OCI-LY7 (cell line): ENCODE results near the gene TLR7. TPM values are rescaled to one million over a fixed set of nuclear protein-coding genes. Genes with fewer than 3 reads are reported as not detected.

Source experiments
- BruUV-seq: library from RNA; stranded (reverse); fragments of 400-500 nt; replicated peaks from 2 replicates; lab custom pipeline; 2021; lab: Mats Ljungman, UMichigan
- CTCF ChIA-PET: fragments of 300-600 bp; sonication (Branson Sonifier 250); formaldehyde crosslinking; loops from one replicate; lab custom pipeline; 2022; ENCODE audit warnings: antibody characterized with exemption; ENCODE audit not compliant: unreplicated experiment; lab: Charles Lee
- POLR2A ChIA-PET: fragments of 300-600 bp; sonication (Branson Sonifier 250); formaldehyde crosslinking; loops from one replicate; lab custom pipeline; 2022; ENCODE audit warnings: antibody characterized with exemption; lab: Charles Lee
- DNase-seq: peaks from one replicate; pipeline ENCODE4 v3.0.0-alpha.2; 2015; ENCODE audit warnings: low spot score
- H2AFZ ChIP-seq: fragments of 200-600 bp; sonication (generic), shearing (Covaris generic); 2 replicates; pipeline ENCODE4 v1.6.1; 2014; ENCODE audit warnings: mild to moderate bottlenecking, antibody characterized with exemption, low read length, moderate library complexity
- H3K27ac ChIP-seq: fragments of 200-600 bp; sonication (generic); 2 replicates; pipeline ENCODE4 v1.5.1; 2014; ENCODE audit warnings: mixed run types, low read depth, mild to moderate bottlenecking, moderate library complexity, low read length, inconsistent platforms; ENCODE audit not compliant: poor library complexity, severe bottlenecking
- H3K36me3 ChIP-seq: fragments of 200-600 bp; sonication (generic); 2 replicates; pipeline ENCODE4 v1.6.1; 2014; ENCODE audit warnings: mild to moderate bottlenecking, antibody characterized with exemption, low read length, moderate library complexity, mixed read lengths; ENCODE audit not compliant: insufficient read depth
- H3K4me1 ChIP-seq: fragments of 200-600 bp; sonication (generic); 2 replicates; pipeline ENCODE4 v1.5.1; 2014; ENCODE audit warnings: mild to moderate bottlenecking, low read length; ENCODE audit not compliant: insufficient read depth, poor library complexity, severe bottlenecking
- H3K4me2 ChIP-seq: fragments of 200-600 bp; sonication (generic); 2 replicates; pipeline ENCODE4 v1.6.1; 2014; ENCODE audit warnings: mild to moderate bottlenecking, low read length
- H3K4me3 ChIP-seq: fragments of 200-600 bp; sonication (generic); 2 replicates; pipeline ENCODE4 v1.5.1; 2014; ENCODE audit warnings: mild to moderate bottlenecking, low read depth, low read length; ENCODE audit not compliant: poor library complexity, severe bottlenecking
- H3K79me2 ChIP-seq: fragments of 200-600 bp; sonication (generic); 2 replicates; pipeline ENCODE4 v1.6.1; 2016; ENCODE audit warnings: low read depth, mild to moderate bottlenecking, low read length, moderate library complexity, mixed read lengths; ENCODE audit not compliant: insufficient read depth
- H3K9me2 ChIP-seq: fragments of 200-600 bp; sonication (generic); 2 replicates; pipeline ENCODE4 v1.6.1; 2016; ENCODE audit warnings: mild to moderate bottlenecking, low read length, mixed read lengths; ENCODE audit not compliant: insufficient read depth
- H3K9me3 ChIP-seq: fragments of 200-600 bp; sonication (generic); 2 replicates; pipeline ENCODE4 v1.6.1; 2014; ENCODE audit warnings: mild to moderate bottlenecking, mixed run types, low read length, mixed read lengths
- H4K20me1 ChIP-seq: fragments of 200-600 bp; sonication (generic); 2 replicates; pipeline ENCODE4 v1.6.1; 2014; ENCODE audit warnings: mild to moderate bottlenecking, antibody characterized with exemption, low read length, moderate library complexity, mixed read lengths; ENCODE audit not compliant: insufficient read depth
- EZH2phosphoT487 ChIP-seq: fragments of 200-600 bp; sonication (generic); IDR thresholded peaks from 2 replicates; pipeline ENCODE4 v1.6.1; 2018; ENCODE audit warnings: low read depth, borderline replicate concordance, mild to moderate bottlenecking, mixed run types, antibody characterized with exemption, low read length, moderate library complexity, mixed read lengths
- intact Hi-C: fragments of 100-400 bp; cut with micrococcal nuclease; formaldehyde crosslinking; loops from one replicate; pipeline ENCODE4 v1.10.0; 2022; ENCODE audit not compliant: unreplicated experiment
- total RNA-seq, 2 experiments: library from RNA; depleted of rRNA in 1 of 2; stranded (reverse); fragments of >200 nt in 1 of 2; shearing (Covaris generic) in 1 of 2; gene quantifications; 2 replicates each; pipeline ENCODE4 v1.2.3, GENCODE V29; 2014 to 2022
- TF ChIP-seq, protein P1 (sequence below): fragments of 200-600 bp; sonication (generic); conservative IDR thresholded peaks from 2 replicates; pipeline ENCODE4 v1.5.1; 2014; ENCODE audit warnings: mild to moderate bottlenecking, antibody characterized with exemption, low read length, moderate library complexity, mixed read lengths

The TLR7 gene
- total RNA-seq, 2 experiments from 2014 or later = 9.9 to 11.4 TPM

DNA sequence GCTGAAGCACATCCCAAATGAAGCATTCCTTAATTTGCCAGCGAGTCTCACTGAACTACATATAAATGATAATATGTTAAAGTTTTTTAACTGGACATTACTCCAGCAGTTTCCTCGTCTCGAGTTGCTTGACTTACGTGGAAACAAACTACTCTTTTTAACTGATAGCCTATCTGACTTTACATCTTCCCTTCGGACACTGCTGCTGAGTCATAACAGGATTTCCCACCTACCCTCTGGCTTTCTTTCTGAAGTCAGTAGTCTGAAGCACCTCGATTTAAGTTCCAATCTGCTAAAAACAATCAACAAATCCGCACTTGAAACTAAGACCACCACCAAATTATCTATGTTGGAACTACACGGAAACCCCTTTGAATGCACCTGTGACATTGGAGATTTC is 54.1 kb downstream of the TLR7 start:
- TF ChIP-seq, protein P1, sequence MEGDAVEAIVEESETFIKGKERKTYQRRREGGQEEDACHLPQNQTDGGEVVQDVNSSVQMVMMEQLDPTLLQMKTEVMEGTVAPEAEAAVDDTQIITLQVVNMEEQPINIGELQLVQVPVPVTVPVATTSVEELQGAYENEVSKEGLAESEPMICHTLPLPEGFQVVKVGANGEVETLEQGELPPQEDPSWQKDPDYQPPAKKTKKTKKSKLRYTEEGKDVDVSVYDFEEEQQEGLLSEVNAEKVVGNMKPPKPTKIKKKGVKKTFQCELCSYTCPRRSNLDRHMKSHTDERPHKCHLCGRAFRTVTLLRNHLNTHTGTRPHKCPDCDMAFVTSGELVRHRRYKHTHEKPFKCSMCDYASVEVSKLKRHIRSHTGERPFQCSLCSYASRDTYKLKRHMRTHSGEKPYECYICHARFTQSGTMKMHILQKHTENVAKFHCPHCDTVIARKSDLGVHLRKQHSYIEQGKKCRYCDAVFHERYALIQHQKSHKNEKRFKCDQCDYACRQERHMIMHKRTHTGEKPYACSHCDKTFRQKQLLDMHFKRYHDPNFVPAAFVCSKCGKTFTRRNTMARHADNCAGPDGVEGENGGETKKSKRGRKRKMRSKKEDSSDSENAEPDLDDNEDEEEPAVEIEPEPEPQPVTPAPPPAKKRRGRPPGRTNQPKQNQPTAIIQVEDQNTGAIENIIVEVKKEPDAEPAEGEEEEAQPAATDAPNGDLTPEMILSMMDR = no peak
- no peak for TF ChIP-seq EZH2phosphoT487
- H4K20me1 ChIP-seq = no peaks in the 10 kb centered on the region
- intact Hi-C loops = no loop called here
- ChIA-PET POLR2A (no interaction called here), CTCF (no interaction called here)
- H3K27ac ChIP-seq = no peak overlapping the region
- no peak overlapping the region for H3K4me2 ChIP-seq
- H3K9me3 ChIP-seq = no peaks in the 10 kb centered on the region
- no peaks in the 10 kb centered on the region for H3K79me2 ChIP-seq
- no peaks in the 10 kb centered on the region for H3K36me3 ChIP-seq
- no peaks in the 10 kb centered on the region for H3K9me2 ChIP-seq
- H3K4me1 ChIP-seq = no peaks in the 10 kb centered on the region
- no peak for DNase-seq
- H2AFZ ChIP-seq = no peak overlapping the region
- no TSS peak for BruUV-seq
- no peak overlapping the region for H3K4me3 ChIP-seq

DNA sequence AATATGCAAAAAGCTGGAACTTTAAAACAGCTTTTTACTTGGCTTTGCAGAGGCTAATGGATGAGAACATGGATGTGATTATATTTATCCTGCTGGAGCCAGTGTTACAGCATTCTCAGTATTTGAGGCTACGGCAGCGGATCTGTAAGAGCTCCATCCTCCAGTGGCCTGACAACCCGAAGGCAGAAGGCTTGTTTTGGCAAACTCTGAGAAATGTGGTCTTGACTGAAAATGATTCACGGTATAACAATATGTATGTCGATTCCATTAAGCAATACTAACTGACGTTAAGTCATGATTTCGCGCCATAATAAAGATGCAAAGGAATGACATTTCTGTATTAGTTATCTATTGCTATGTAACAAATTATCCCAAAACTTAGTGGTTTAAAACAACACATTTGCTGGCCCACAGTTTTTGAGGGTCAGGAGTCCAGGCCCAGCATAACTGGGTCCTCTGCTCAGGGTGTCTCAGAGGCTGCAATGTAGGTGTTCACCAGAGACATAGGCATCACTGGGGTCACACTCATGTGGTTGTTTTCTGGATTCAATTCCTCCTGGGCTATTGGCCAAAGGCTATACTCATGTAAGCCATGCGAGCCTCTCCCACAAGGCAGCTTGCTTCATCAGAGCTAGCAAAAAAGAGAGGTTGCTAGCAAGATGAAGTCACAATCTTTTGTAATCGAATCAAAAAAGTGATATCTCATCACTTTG is 55.2 kb downstream of the TLR7 start:
- intact Hi-C loops = no loop called here
- Histone ChIP-seq H3K4me2 (no peak overlapping the region), H3K4me3 (no peak overlapping the region), H3K4me1 (no peaks in the 10 kb centered on the region), H4K20me1 (no peaks in the 10 kb centered on the region), H3K79me2 (no peaks in the 10 kb centered on the region), H3K9me3 (no peaks in the 10 kb centered on the region), H3K9me2 (no peaks in the 10 kb centered on the region), H2AFZ (no peak overlapping the region), H3K36me3 (no peaks in the 10 kb centered on the region), H3K27ac (no peak overlapping the region)
- ChIA-PET POLR2A (interaction anchor here (0.6 to 1.1 kb wide), 2 partner anchors 21 to 272 kb away, joined by 3 read pairs; no protein-coding TSS in a partner anchor), CTCF (no interaction called here)
- TF ChIP-seq EZH2phosphoT487 = no peak
- TF ChIP-seq, protein P1 = no peak
- no TSS peak for BruUV-seq
- DNase-seq = no peak

DNA sequence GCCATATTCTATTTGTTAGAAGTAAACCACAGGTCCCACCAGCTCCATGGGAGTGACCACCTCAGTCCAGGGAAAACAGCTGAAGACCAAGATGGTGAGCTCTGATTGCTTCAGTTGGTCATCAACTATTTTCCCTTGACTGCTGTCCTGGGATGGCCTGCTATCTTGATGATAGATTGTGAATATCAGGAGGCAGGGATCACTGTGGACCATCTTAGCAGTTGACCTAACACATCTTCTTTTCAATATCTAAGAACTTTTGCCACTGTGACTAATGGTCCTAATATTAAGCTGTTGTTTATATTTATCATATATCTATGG is 55.7 kb downstream of the TLR7 start:
- ChIA-PET CTCF (no interaction called here), POLR2A (interaction anchor here (0.6 to 1.1 kb wide), 2 partner anchors 22 to 272 kb away, joined by 3 read pairs; no protein-coding TSS in a partner anchor)
- intact Hi-C loops = no loop called here

More for the DNA sequence above, 55.7 kb downstream of the TLR7 start:
- Histone ChIP-seq H3K4me1 (no peaks in the 10 kb centered on the region), H3K27ac (no peak overlapping the region), H3K4me2 (no peak overlapping the region), H2AFZ (no peak overlapping the region), H3K4me3 (no peak overlapping the region), H3K36me3 (no peaks in the 10 kb centered on the region), H3K79me2 (no peaks in the 10 kb centered on the region), H4K20me1 (no peaks in the 10 kb centered on the region), H3K9me3 (no peaks in the 10 kb centered on the region), H3K9me2 (no peaks in the 10 kb centered on the region)
- no peak for TF ChIP-seq EZH2phosphoT487
- TF ChIP-seq, protein P1 = no peak
- BruUV-seq = no TSS peak
- no peak for DNase-seq
